NCI-H2029 treated with DMSO at 0.1 percent for 48 hours (cell line): Measurements from ENCODE around the gene IQCB1.
A peak's percentile ranks its signal among the peaks of the same experiment; 100 is the strongest.
"Not testable (repeated sequence)": the region's sequence is repeated elsewhere in the genome, so short reads cannot be mapped to it uniquely, and the experiment has no call there.

Source experiments
- DNase-seq: peaks from one replicate; lab custom pipeline; 2025; lab: John Stamatoyannopoulos, UW

IQCB1 gene

DNA sequence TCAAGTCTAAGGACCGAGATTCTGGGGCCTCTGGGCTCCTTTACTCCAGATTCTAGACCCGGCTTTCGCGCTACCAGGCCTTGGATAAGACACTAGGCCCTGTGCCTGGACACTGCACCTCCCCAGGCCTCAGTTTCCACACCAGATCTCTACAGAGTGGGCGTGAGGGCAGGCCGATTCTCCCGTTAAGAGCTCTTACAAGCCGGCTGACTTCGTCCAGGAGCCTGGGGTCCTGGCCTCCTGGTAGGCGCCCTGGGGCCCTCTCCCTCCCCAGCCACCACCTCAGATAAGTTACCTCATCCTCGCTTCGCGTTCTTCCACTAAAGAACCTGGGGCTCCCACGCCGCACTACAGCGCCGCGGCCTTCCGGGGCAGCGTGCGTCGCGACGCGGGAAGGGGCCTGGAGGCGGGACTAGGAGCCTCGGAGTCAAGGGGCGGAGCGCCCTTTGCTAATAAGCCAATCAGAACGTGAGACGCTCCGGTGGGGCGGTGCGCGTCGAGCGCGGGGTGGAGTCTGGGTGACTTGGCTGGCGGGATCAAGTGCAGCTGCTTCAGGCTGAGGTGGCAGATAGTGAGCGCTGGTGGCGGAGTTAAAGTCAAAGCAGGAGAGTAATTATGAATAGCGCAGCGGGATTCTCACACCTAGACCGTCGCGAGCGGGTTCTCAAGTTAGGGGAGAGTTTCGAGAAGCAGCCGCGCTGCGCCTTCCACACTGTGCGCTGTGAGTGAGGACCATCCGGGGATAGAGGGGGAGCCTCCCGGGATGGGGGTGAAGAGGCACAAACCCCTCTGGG lies at the start of gene IQCB1, which contains the start of gene EAF2:
TSS of gene IQCB1 (minus strand) at position 390 of the 794 bp plus-strand sequence. CDS start 6,100 bp downstream, outside the sequence.
TSS of gene EAF2 (plus strand) at position 539 of the 794 bp plus-strand sequence. CDS start at position 616, 77 bp downstream.
- peak; percentile 77 for DNase-seq

DNA sequence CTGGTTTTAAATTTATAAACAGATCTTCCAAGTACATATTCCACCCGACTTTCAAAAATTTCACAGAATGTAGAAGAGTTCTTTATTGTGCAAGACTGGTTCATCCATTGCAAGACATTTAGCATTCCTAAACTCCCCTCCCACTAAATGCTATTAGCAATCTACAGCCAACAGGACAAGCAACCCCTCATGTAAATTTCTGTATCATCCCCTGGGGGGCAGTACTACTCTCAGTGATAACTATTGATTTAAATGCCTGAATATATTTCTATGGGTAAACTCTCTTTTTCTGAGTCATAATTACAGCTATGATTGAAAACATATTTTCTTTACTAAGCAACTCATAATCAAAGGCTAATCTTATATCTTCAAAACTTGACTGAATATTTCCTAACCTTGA lies 48.6 kb upstream of the IQCB1 start:
- peak; percentile 4 for DNase-seq

DNA sequence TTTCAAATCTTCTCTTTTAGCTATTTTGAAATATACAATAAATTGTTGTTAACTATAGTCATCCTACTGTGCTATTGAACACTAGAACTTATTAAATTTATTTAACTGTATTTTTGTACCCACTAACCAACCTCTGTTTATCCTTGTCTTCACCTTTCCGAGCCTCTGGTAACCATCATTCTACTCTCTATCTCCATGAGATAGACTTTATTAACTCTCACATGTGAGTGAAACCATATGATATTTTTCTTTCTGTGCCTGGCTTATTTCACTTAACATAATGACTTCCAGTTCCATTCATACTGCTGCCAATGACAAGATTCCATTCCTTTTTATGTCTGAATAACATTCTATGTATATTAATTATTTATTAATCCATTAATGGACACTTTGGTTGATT lies 43.6 kb upstream of the IQCB1 start:
- DNase-seq = no peak

- DNase-seq = no peak
Observed at GRCh38 chr3:121871430-121871829, 36.6 kb upstream of the IQCB1 start.

- DNase-seq = no peak
Observed at GRCh38 chr3:121870717-121871116, 35.9 kb upstream of the IQCB1 start.

GRCh38 chr3:121869736-121870135 lies 34.9 kb upstream of the IQCB1 start:
- DNase-seq = no peak

DNA sequence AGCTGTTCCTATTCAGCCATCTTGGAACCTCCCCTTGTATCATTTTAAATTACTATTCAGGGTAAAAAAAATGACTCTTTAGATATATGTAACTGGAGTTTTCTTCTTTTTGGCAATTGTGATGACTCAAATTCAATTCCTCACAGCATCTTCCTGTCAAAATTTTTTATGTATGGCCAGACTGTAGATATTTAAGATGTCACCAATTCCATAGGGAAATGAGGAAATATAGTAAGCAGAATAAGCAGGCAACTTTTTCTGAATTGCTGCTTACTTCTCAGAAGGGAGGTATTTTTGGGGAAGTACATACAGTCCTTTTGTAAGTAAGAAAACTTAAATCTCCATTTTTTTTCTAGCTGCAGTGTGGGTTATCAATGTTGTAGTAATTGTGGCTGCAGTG lies 28.9 kb upstream of the IQCB1 start:
- DNase-seq = no peak

DNA sequence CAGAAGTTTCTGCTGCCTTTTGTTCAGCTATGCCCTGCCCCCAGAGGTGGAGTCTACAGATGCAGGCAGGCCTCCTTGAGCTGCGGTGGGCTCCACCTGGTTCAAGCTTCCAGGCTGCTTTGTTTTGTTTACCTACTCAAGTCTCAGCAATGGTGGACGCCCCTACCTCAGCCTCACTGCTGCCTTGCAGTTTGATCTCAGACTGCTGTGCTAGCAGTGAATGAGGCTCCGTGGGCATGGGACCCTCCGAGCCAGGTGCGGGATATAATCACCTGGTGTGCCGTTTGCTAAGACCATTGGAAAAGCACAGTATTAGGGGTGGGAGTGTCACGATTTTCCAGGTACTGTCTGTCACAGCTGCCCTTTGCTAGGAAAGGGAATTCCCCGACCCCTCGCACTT lies 28.4 kb upstream of the IQCB1 start:
- DNase-seq = not testable (repeated sequence)

GRCh38 chr3:121857778-121858177 lies 22.9 kb upstream of the IQCB1 start:
- not testable (repeated sequence) for DNase-seq

GRCh38 chr3:121855555-121855954 lies 20.7 kb upstream of the IQCB1 start:
- DNase-seq = no peak

DNA sequence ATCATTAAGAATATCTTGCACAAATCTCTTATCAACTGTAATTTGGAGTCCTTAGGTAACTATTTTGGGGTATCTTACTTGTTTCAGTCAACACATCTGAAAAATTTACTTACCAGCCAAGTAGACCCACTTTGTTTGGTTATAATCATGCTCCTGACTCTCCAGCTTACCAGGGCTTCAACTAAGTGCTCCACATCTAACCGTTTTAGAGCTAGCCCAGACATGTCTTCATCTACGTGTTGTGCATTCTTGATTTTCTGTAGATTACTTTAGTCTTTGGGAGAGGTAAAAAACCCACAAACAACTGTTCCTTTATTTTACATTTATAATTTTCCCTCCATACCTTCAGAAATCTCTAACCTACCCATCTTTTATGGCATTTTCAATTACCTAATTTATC lies 17.4 kb upstream of the IQCB1 start:
- no peak for DNase-seq

GRCh38 chr3:121844892-121845291 lies 10.0 kb upstream of the IQCB1 start:
- no peak for DNase-seq

GRCh38 chr3:121839962-121840361 lies 5.1 kb upstream of the IQCB1 start:
- DNase-seq = no peak

DNA sequence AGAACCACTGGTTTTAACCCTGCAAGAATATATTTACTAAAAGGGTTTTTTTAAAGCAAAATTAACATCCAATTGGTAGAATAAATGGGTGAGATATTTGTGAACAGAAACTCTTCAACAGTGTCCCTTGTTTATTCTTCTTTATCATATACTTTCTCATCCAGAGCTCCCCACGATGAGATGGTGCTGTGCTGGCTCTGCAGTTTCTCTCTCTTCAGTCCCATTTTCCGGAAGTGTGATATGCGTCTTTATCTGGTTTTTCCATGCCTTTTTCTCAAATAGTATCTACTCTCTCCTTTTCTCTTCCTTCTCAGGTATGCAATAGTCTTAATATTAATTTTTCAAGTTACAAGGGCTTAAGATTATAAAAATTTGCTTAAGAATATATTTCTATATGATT lies 1.6 kb upstream of the IQCB1 start:
- no peak for DNase-seq

DNA sequence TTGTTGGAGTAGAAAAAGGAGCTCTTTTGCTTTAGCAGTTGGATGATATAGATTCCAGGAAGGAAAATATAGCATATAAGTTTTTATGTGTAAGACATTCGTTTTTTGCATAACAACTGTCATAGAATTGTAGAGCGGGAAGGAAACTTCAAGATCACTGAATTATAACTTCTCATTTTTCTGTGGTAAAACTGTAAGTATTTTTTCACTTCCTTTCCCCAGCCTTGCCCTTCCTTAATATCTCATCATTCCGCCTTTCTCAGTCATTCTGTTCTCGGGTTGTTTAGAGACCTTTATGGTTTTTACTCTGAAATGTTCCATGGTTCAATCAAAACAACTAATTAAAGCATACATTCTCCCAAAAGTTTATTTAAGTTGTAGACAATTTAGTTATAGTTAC lies 1.2 kb upstream of the IQCB1 start:
- no peak for DNase-seq

DNA sequence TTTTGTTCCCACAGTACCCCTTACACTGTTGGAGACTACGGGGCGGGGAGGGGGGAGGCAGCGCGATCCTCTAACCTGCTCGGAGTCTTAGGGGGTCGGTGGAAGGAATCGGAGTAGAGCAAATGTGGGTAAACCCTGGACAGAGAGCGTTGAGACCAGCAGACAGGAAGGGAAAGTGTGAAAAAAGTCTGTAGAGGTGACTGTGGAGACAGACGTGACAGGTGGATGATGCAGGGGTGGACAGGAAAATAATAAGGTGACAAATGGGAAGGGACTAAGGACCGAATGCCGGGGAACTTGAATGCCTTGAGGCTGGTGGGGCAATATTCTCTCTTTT lies 573 bp upstream of the IQCB1 start:
- no peak for DNase-seq

DNA sequence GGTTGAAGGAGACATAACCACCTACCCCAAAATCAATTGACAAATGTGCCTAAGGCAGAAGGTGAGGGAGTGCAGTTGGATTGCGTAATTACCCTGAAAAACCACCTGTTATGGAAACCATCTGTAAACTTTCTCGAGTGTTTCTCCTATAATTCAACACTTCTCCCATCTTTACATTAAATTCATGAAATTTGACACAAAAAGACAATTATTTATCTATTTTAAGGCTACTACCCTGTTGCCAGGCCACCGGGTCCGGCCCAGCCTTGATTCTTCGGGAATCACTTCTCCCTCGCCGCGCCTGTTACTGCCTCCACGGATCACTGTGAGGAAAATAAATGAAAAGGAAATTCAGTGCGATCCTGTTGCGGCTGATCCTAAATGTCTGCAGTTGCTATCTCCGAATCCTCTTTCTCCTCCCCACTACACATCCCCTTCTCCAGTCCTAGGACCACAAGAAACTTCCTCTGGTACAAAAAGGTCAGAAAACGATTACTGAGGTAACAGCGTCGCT lies 646 bp downstream of the IQCB1 start:
- DNase-seq = no peak

DNA sequence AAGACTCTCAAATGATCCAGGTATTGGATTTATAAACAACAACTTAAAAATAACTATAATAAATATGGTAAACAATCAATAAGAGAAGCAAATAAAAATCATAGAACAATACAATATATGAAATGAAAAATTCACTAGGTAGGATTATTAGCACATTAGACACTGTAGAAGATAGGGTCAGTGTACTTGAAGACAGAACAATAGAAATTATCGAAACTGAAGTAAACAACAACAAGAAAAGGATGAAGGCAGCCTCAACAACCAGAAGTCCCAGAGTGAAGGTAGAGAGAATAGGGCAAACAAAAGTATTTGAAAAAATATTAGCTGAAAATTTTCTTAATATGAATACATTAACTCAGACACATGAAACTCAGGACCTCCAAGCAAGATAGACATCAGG lies 11.9 kb downstream of the IQCB1 start:
- DNase-seq = no peak

DNA sequence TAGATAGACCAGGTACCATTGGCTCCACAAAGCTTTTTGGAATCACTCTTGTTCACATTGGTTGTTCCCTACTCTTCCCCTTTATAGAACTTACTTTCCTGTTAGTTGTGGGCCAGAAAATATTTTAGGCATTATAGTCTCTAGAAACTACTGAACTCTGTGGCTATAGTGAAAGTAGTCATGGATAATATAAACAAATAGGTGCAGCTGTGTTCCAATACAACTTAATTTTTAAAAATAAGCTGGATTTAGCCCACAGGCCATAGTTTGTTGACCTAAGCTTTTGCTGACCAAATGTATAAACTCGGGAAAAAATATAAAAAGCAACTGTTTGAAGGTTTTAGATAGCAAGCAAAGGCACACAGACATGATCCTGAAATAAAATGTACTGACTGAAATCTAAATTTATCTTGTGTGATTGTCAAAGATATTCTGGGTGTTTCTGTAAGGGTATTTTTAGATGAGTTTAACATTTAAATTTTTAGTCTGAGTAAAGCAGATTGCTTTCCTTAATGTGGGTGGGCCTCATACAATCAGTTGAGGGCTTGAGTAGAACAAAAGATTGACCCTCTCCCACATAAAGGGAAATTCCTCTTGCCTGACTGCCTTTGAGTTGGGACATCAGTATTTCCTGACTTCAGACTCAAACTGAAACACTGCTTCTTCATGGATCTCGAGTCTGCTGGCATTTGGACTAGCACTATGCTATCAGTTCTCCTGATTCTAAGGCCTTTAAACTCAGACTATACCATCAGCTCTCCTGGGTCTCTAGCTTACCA lies 13.2 kb downstream of the IQCB1 start:
- no peak for DNase-seq

- peak; percentile 13 for DNase-seq
Observed at GRCh38 chr3:121819236-121819635, 15.6 kb downstream of the IQCB1 start.

DNA sequence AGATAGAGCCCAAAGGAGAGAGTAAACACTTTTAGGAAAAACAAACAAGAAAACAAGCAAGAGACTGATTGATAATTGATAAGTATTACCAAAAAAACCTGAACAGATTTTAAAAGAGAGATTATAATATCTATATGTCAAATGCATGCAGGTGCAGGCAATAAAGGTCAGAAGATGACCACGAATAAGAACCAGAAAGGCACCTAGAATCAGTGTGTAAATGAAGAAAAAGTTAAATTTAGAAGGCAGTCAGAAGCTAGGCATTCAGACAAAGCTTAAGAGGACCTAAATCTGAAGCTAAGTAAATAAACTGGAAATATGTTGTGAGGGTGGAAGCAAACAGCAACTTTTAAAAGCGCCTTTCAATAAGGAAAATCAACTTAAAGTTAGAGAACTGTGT lies 16.3 kb downstream of the IQCB1 start:
- no peak for DNase-seq

GRCh38 chr3:121817753-121818152 lies 17.1 kb downstream of the IQCB1 start:
- DNase-seq = no peak

- no peak for DNase-seq
Observed at GRCh38 chr3:121809249-121809648, 25.6 kb downstream of the IQCB1 start.
